ENCODE measurements around the gene CD53.

Gene CD53

DNA sequence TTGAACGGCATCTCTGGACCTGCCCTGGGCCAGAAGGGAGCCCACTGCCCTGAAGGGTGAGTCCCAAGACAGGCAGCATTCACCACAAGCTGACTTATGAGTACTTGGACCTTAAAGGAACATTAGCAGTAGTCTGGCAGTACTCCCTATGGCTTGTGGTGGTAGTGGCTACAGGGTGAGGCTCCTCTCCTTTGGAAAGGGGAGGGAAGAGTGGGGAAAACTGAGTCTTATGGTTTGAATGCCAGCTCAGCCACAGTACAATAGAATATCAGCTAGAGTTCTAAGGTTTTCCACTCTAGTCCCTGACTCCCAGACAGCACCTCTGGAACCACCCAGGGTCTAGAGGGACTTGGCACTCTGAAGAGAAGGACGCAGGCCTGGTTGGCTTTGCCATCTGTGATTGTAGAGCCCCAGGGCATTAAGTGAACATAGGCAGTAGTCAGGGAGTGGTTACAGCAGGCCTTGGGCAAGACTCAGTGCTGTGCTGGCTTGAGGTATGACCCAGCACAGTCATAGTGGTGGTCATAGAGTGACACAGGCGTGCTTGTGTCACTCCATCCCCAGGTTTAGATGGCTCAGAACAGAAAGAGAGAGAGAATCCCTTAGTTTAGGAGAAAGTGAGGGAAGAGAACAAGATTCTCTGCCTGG lies 31.0 kb downstream of the CD53 start:
- Histone ChIP-seq H3K27ac (ENCODE audit: low read depth, low read length) (no peak overlapping the region), H3K9ac (ENCODE audit: low read length in 5 of 5) (no peak overlapping the region), H3K9me3 (ENCODE audit: control insufficient read depth in 5 of 5, low read length in 5 of 5) (no peaks in the 10 kb centered on the region), H3K4me3 (ENCODE audit: low read depth in 1 of 5, low read length in 5 of 5) (no peak overlapping the region), H3K27me3 (ENCODE audit: control insufficient read depth in 5 of 5, insufficient read depth in 4 of 5, low read length in 5 of 5) (no peaks in the 10 kb centered on the region), H3K36me3 (ENCODE audit: control insufficient read depth in 5 of 5, insufficient read depth in 5 of 5, low read length in 5 of 5) (peaks cover 0 to 8% (median 0%) of the 10 kb centered on the region in 5 donors), H3K4me1 (ENCODE audit: control insufficient read depth in 5 of 5, insufficient read depth in 5 of 5, low read length in 5 of 5) (no peaks in the 10 kb centered on the region)

DNA sequence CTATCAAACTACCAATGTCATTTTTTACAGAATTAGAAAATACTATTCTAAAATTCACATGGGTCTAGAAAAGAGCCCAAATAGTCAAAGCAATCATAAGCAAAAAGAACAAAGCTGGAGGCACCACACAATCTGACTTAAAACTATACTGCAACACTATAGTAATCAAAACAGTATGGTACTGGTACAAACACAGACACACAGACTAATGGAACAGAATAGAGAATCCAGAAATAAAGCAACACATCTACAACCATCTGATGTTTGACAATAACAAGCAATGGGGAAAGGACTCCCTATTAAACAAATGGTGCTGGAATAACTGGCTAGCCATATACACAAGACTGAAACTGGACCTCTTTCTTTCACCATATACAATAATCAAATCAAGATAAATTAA lies 39.8 kb downstream of the CD53 start:
- Histone ChIP-seq H3K9ac (ENCODE audit: low read length in 5 of 5) (no peak overlapping the region), H3K27ac (ENCODE audit: low read depth, low read length) (no peak overlapping the region), H3K27me3 (ENCODE audit: control insufficient read depth in 5 of 5, insufficient read depth in 4 of 5, low read length in 5 of 5) (no peaks in the 10 kb centered on the region), H3K4me3 (ENCODE audit: low read depth in 1 of 5, low read length in 5 of 5) (no peak overlapping the region), H3K36me3 (ENCODE audit: control insufficient read depth in 5 of 5, insufficient read depth in 5 of 5, low read length in 5 of 5) (no peaks in the 10 kb centered on the region), H3K4me1 (ENCODE audit: control insufficient read depth in 5 of 5, insufficient read depth in 5 of 5, low read length in 5 of 5) (no peaks in the 10 kb centered on the region), H3K9me3 (ENCODE audit: control insufficient read depth in 5 of 5, low read length in 5 of 5) (peaks cover 0 to 10% (median 0%) of the 10 kb centered on the region in 5 donors)

DNA sequence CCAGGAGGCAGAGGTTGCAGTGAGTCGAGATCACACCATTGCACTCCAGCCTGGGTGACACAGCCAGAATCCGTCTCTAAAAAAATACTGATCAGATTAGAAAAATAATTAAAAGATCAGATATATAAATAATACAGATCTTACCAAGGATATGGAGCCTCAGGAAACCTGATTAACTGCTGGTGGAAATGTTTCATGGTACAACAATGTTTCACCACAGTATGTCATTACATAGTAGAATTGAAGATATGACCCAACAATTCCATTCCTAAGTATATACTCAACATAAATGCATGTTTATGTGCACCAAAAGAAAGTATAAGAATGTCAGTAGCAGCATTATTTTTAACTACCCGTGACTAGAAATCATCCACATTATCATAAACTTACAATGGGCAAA lies 41.7 kb downstream of the CD53 start:
- peaks cover 0 to 10% (median 0%) of the 10 kb centered on the region in 5 donors for H3K9me3 ChIP-seq (ENCODE audit: control insufficient read depth in 5 of 5, low read length in 5 of 5)
- no peak overlapping the region for H3K9ac ChIP-seq (ENCODE audit: low read length in 5 of 5)
- H3K4me1 ChIP-seq (ENCODE audit: control insufficient read depth in 5 of 5, insufficient read depth in 5 of 5, low read length in 5 of 5), result no peaks in the 10 kb centered on the region
- no peak overlapping the region for H3K27ac ChIP-seq (ENCODE audit: low read depth, low read length)
- no peaks in the 10 kb centered on the region for H3K36me3 ChIP-seq (ENCODE audit: control insufficient read depth in 5 of 5, insufficient read depth in 5 of 5, low read length in 5 of 5)
- no peaks in the 10 kb centered on the region for H3K27me3 ChIP-seq (ENCODE audit: control insufficient read depth in 5 of 5, insufficient read depth in 4 of 5, low read length in 5 of 5)
- no peak overlapping the region for H3K4me3 ChIP-seq (ENCODE audit: low read depth in 1 of 5, low read length in 5 of 5)

DNA sequence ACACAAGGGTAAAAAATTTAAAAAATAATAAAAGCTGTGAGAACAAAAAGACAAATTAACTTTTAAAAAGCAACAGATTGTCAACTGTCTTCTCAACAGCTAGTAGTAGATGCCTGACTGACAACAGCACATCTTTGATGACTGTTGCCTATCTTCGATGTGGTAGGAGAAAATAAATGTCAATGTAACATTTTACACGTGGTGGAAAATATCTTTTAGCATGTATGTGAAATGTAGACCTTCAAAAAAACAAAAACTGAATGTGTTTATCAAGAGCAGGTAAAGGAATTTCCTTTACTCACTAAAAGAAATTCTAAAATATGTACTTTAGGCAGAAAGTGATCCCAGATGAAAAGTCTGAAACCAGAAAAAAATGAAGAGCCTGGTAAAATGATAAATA lies 42.9 kb downstream of the CD53 start:
- Histone ChIP-seq H3K9me3 (ENCODE audit: control insufficient read depth in 5 of 5, low read length in 5 of 5) (peaks cover 0 to 10% (median 0%) of the 10 kb centered on the region in 5 donors), H3K9ac (ENCODE audit: low read length in 5 of 5) (no peak overlapping the region), H3K27ac (ENCODE audit: low read depth, low read length) (no peak overlapping the region), H3K4me1 (ENCODE audit: control insufficient read depth in 5 of 5, insufficient read depth in 5 of 5, low read length in 5 of 5) (no peaks in the 10 kb centered on the region), H3K4me3 (ENCODE audit: low read depth in 1 of 5, low read length in 5 of 5) (no peak overlapping the region), H3K36me3 (ENCODE audit: control insufficient read depth in 5 of 5, insufficient read depth in 5 of 5, low read length in 5 of 5) (no peaks in the 10 kb centered on the region), H3K27me3 (ENCODE audit: control insufficient read depth in 5 of 5, insufficient read depth in 4 of 5, low read length in 5 of 5) (no peaks in the 10 kb centered on the region)

DNA sequence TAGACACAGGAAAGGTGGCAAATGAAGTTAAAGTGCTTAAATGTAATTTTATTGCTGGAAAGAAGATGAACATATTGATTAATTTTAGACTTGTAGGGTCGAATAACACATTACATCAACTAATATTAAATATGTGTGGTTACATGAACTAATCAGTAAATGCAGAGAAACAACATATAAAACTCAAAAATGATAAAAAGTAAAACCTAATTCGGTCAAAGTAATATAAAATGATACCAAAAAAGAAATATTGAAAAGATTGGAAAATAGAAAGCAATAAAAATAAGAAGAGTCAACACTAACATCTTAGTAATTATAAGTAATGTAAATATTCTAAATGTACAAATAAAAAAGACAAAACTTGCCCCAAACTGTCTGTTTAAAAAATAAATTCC lies 43.3 kb downstream of the CD53 start:
- H3K27ac ChIP-seq (ENCODE audit: low read depth, low read length), result no peak overlapping the region

DNA sequence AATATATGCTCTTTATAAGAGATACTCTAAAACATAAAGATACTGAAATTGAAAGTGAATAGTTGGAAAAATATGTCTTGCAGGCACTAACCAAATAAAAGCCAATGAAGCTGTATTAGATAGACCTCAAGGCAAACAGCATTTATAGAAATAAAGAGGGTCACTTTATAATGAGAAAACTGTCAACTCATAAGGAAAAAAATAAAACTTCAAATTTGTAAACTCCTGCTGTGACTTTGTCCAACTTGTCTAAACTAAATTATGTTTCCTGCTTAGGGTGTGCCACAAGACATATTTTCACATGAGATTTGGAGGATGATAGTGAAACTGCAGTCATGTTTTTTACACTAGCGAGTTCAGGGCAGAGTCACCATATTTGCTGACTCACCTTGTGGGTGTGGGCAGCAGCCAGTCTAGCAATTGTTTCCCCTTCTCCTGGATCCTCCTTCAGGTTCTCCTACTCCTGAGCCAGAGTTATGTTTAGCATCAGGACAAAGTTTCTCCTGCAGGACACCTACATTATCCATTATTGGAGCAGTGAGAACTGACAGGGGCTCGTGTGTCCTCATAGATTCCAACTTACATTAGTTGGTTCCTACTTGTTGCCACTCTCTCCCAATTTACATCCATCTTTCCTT lies 43.8 kb downstream of the CD53 start:
- no peaks in the 10 kb centered on the region for H3K36me3 ChIP-seq (ENCODE audit: control insufficient read depth in 5 of 5, insufficient read depth in 5 of 5, low read length in 5 of 5)
- peaks cover 0 to 10% (median 0%) of the 10 kb centered on the region in 5 donors for H3K9me3 ChIP-seq (ENCODE audit: control insufficient read depth in 5 of 5, low read length in 5 of 5)
- no peak overlapping the region for H3K4me3 ChIP-seq (ENCODE audit: low read depth in 1 of 5, low read length in 5 of 5)
- no peaks in the 10 kb centered on the region for H3K4me1 ChIP-seq (ENCODE audit: control insufficient read depth in 5 of 5, insufficient read depth in 5 of 5, low read length in 5 of 5)
- H3K27me3 ChIP-seq (ENCODE audit: control insufficient read depth in 5 of 5, insufficient read depth in 4 of 5, low read length in 5 of 5), result no peaks in the 10 kb centered on the region
- no peak overlapping the region for H3K9ac ChIP-seq (ENCODE audit: low read length in 5 of 5)
- H3K27ac ChIP-seq (ENCODE audit: low read depth, low read length), result no peak overlapping the region

More for the DNA sequence above, 43.3 kb downstream of the CD53 start:
- peaks cover 0 to 10% (median 0%) of the 10 kb centered on the region in 5 donors for H3K9me3 ChIP-seq (ENCODE audit: control insufficient read depth in 5 of 5, low read length in 5 of 5)
- no peaks in the 10 kb centered on the region for H3K36me3 ChIP-seq (ENCODE audit: control insufficient read depth in 5 of 5, insufficient read depth in 5 of 5, low read length in 5 of 5)
- no peak overlapping the region for H3K9ac ChIP-seq (ENCODE audit: low read length in 5 of 5)
- H3K4me3 ChIP-seq (ENCODE audit: low read depth in 1 of 5, low read length in 5 of 5), result no peak overlapping the region
- no peaks in the 10 kb centered on the region for H3K27me3 ChIP-seq (ENCODE audit: control insufficient read depth in 5 of 5, insufficient read depth in 4 of 5, low read length in 5 of 5)
- H3K4me1 ChIP-seq (ENCODE audit: control insufficient read depth in 5 of 5, insufficient read depth in 5 of 5, low read length in 5 of 5), result no peaks in the 10 kb centered on the region

DNA sequence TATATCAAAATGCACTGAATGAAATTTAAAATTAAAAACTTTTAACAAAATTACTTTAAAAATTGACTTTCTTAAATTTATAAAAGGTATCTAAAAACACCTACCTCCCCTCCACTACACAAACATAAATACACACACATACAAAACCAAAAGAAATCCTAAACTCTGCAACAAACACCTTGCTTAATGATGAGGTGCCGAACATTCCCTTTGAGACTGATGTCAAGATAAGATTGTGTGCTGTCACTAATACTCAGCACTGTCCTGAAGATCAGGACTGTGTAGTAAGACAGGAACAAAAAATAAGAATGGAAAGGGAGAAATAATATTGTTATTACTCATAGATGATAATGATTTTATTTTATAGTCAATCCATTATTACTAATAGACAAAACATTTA lies 45.1 kb downstream of the CD53 start:
- H3K9me3 ChIP-seq (ENCODE audit: control insufficient read depth in 5 of 5, low read length in 5 of 5), result peaks cover 0 to 11% (median 2%) of the 10 kb centered on the region in 5 donors
- no peaks in the 10 kb centered on the region for H3K4me1 ChIP-seq (ENCODE audit: control insufficient read depth in 5 of 5, insufficient read depth in 5 of 5, low read length in 5 of 5)
- no peak overlapping the region for H3K27ac ChIP-seq (ENCODE audit: low read depth, low read length)
- H3K36me3 ChIP-seq (ENCODE audit: control insufficient read depth in 5 of 5, insufficient read depth in 5 of 5, low read length in 5 of 5), result no peaks in the 10 kb centered on the region
- H3K4me3 ChIP-seq (ENCODE audit: low read depth in 1 of 5, low read length in 5 of 5), result no peak overlapping the region
- H3K27me3 ChIP-seq (ENCODE audit: control insufficient read depth in 5 of 5, insufficient read depth in 4 of 5, low read length in 5 of 5), result no peaks in the 10 kb centered on the region
- H3K9ac ChIP-seq (ENCODE audit: low read length in 5 of 5), result no peak overlapping the region

DNA sequence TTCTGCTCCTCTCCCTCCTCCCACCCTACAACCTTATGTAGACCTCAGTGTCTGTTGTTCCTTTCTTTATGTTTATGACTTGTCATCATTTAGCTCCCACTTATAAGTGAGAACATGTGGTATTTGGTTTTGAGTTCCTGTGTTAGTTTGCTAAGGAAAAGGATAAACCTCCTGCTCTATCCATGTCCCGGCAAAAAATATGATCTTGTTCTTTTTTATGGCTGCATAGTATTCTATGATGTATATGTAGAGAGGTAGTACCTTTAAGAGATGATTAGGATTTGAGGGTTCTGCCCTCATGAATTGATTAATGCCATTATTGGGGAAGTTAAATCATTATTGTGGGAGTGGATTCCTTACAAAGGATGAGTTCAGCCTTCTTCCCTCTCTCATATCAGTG lies 49.0 kb downstream of the CD53 start:
- Histone ChIP-seq H3K9me3 (ENCODE audit: control insufficient read depth in 5 of 5, low read length in 5 of 5) (peaks cover 0 to 6% (median 3%) of the 10 kb centered on the region in 5 donors), H3K27ac (ENCODE audit: low read depth, low read length) (no peak overlapping the region), H3K9ac (ENCODE audit: low read length in 5 of 5) (no peak overlapping the region), H3K4me1 (ENCODE audit: control insufficient read depth in 5 of 5, insufficient read depth in 5 of 5, low read length in 5 of 5) (no peaks in the 10 kb centered on the region), H3K4me3 (ENCODE audit: low read depth in 1 of 5, low read length in 5 of 5) (no peak overlapping the region), H3K27me3 (ENCODE audit: control insufficient read depth in 5 of 5, insufficient read depth in 4 of 5, low read length in 5 of 5) (no peaks in the 10 kb centered on the region), H3K36me3 (ENCODE audit: control insufficient read depth in 5 of 5, insufficient read depth in 5 of 5, low read length in 5 of 5) (no peaks in the 10 kb centered on the region)

DNA sequence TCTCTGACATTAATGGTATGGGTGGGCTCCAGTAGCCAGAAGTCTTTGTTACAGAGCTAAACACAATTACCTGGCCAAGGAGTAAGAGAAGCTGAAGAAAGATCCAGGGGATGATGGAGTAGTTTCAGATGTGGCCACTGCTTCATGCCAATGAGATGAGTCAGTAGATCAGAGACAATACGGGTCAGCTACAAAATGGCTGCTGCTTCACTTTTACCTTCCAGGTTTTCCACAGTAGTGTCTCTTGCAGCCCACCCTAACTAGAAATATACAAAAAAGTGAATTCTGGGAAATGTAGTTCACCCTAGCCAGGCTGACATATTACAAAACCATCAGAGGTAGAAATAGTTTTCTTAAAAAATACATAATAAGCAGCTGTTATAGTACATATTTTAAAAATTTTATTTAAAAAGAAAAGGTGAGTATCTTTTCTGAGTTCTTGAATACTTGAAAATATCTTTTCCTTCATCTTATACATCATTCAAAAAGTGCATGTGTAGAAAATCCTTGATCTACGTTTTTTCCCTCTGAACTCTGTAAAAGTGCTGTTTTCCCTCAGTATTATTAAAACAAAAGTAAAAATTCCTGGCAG lies 54.6 kb downstream of the CD53 start:
- H3K9me3 ChIP-seq (ENCODE audit: control insufficient read depth in 5 of 5, low read length in 5 of 5), result peaks cover 0 to 21% (median 8%) of the 10 kb centered on the region in 5 donors
- H3K27ac ChIP-seq (ENCODE audit: low read depth, low read length), result no peak overlapping the region
- no peak overlapping the region for H3K9ac ChIP-seq (ENCODE audit: low read length in 5 of 5)
- no peaks in the 10 kb centered on the region for H3K36me3 ChIP-seq (ENCODE audit: control insufficient read depth in 5 of 5, insufficient read depth in 5 of 5, low read length in 5 of 5)
- no peaks in the 10 kb centered on the region for H3K27me3 ChIP-seq (ENCODE audit: control insufficient read depth in 5 of 5, insufficient read depth in 4 of 5, low read length in 5 of 5)
- H3K4me3 ChIP-seq (ENCODE audit: low read depth in 1 of 5, low read length in 5 of 5), result no peak overlapping the region
- H3K4me1 ChIP-seq (ENCODE audit: control insufficient read depth in 5 of 5, insufficient read depth in 5 of 5, low read length in 5 of 5), result no peaks in the 10 kb centered on the region

DNA sequence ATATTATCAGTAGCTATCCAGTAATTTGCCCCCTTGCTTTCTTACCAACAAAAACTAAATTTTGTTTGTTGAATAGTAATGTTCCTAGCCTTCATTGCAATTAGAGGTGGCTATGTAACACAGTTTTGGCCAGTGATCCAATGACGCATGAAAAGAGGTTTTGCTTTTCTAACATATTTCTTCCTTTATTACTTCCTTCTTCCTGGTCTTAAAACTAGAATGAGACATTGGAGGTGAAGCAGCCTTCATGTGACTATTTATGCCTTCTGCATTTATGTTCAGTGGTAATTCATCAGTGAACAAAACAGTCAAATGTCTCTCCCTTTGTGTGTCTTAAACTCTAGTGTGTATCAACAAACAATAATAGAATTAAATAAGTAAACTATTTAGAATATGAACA lies 55.2 kb downstream of the CD53 start:
- Histone ChIP-seq H3K4me1 (ENCODE audit: control insufficient read depth in 5 of 5, insufficient read depth in 5 of 5, low read length in 5 of 5) (no peaks in the 10 kb centered on the region), H3K27me3 (ENCODE audit: control insufficient read depth in 5 of 5, insufficient read depth in 4 of 5, low read length in 5 of 5) (no peaks in the 10 kb centered on the region), H3K9me3 (ENCODE audit: control insufficient read depth in 5 of 5, low read length in 5 of 5) (peaks cover 0 to 18% (median 8%) of the 10 kb centered on the region in 5 donors), H3K9ac (ENCODE audit: low read length in 5 of 5) (no peak overlapping the region), H3K4me3 (ENCODE audit: low read depth in 1 of 5, low read length in 5 of 5) (no peak overlapping the region), H3K36me3 (ENCODE audit: control insufficient read depth in 5 of 5, insufficient read depth in 5 of 5, low read length in 5 of 5) (no peaks in the 10 kb centered on the region), H3K27ac (ENCODE audit: low read depth, low read length) (no peak overlapping the region)
